ENCODE measurements around the gene DAGLA. TPM values are rescaled to one million over a fixed set of nuclear protein-coding genes. Genes with fewer than 3 reads are reported as not detected.

DAGLA gene
- total and polyA plus RNA-seq, 12 donors, result 0.44 to 4.2 (median 2.3) TPM

GRCh38 chr11:61754534-61755482 is 74.6 kb downstream of the DAGLA start:
- H3K4me3 ChIP-seq, result no peak overlapping the region
- no peaks in the 10 kb centered on the region for H3K36me3 ChIP-seq (replicated peaks in 1 of 2)
- no peak for DNase-seq
- H3K27me3 ChIP-seq, result no peaks in the 10 kb centered on the region
- peaks cover 3 to 6% of the 10 kb centered on the region in 2 donors for H3K4me1 ChIP-seq (replicated peaks in 1 of 2)
- TF ChIP-seq CTCF (IDR thresholded peaks at IDR 0.05) (no peak), POLR2A (IDR thresholded peaks at IDR 0.05) (no peak)
- 80 to 91% (median 87%) methylated on average over 7 to 31 of the region's 31 CpGs for WGBS, 4 donors
- H3K27ac ChIP-seq, result no peak overlapping the region
- intact Hi-C loops (cut with DNase I), result no loop called here
- no peaks in the 10 kb centered on the region for H3K9me3 ChIP-seq (replicated peaks in 1 of 3)

GRCh38 chr11:61756147-61756451 is 75.9 kb downstream of the DAGLA start:
- Histone ChIP-seq H3K9me3 (replicated peaks in 1 of 3) (no peaks in the 10 kb centered on the region), H3K4me1 (replicated peaks in 1 of 2) (peaks cover 3 to 6% of the 10 kb centered on the region in 2 donors), H3K36me3 (replicated peaks in 1 of 2) (no peaks in the 10 kb centered on the region), H3K27me3 (no peaks in the 10 kb centered on the region), H3K4me3 (no peak overlapping the region), H3K27ac (no peak overlapping the region)
- TF ChIP-seq POLR2A (IDR thresholded peaks at IDR 0.05), result no peak
- TF ChIP-seq CTCF (IDR thresholded peaks at IDR 0.05), result no peak
- DNase-seq, result no peak
- intact Hi-C loops (cut with DNase I), result no loop called here
- WGBS, 4 donors, result 80 to 92% (median 85%) methylated on average over 3 to 4 of the region's 4 CpGs; no CpG with 5 or more reads in 1 of the 4 donors

GRCh38 chr11:61756452-61757212 is 76.4 kb downstream of the DAGLA start:
- WGBS, 4 donors, result 78 to 83% (median 80%) methylated on average over 6 to 9 of the region's 9 CpGs
- Histone ChIP-seq H3K9me3 (replicated peaks in 1 of 3) (no peaks in the 10 kb centered on the region), H3K4me1 (replicated peaks in 1 of 2) (peaks cover 3 to 6% of the 10 kb centered on the region in 2 donors), H3K4me3 (no peak overlapping the region), H3K27me3 (no peaks in the 10 kb centered on the region), H3K27ac (no peak overlapping the region), H3K36me3 (replicated peaks in 1 of 2) (no peaks in the 10 kb centered on the region)
- intact Hi-C loops (cut with DNase I), result no loop called here
- no peak for DNase-seq
- TF ChIP-seq CTCF (IDR thresholded peaks at IDR 0.05), result no peak
- TF ChIP-seq POLR2A (IDR thresholded peaks at IDR 0.05), result no peak

- intact Hi-C loops (cut with DNase I), result no loop called here
- WGBS, 4 donors, result 79 to 92% (median 90%) methylated on average over 9 to 15 of the region's 15 CpGs
- Histone ChIP-seq H3K4me1 (replicated peaks in 1 of 2) (peaks cover 3% of the 10 kb centered on the region in 2 donors), H3K9me3 (replicated peaks in 1 of 3) (no peaks in the 10 kb centered on the region), H3K4me3 (no peak overlapping the region), H3K27ac (no peak overlapping the region), H3K36me3 (replicated peaks in 1 of 2) (no peaks in the 10 kb centered on the region), H3K27me3 (no peaks in the 10 kb centered on the region)
- no peak for DNase-seq
- no peak for TF ChIP-seq POLR2A (IDR thresholded peaks at IDR 0.05)
- TF ChIP-seq CTCF (IDR thresholded peaks at IDR 0.05), result no peak
These were observed 77.1 kb downstream of the DAGLA start for GRCh38 chr11:61757213-61757862.
